GM23338 (cell line): ENCODE measurements around the gene SPN. TPM values are rescaled to one million over a fixed set of nuclear protein-coding genes. Genes with fewer than 3 reads are reported as not detected.
"Not testable (repeated sequence)": the region's sequence is repeated elsewhere in the genome, so short reads cannot be mapped to it uniquely, and the experiment has no call there.

Source experiments
- ATAC-seq: fragments of 200-7000 bp; cut with Tn5 transposase; 3 replicates; pipeline ENCODE4 v1.9.1; 2020
- DNase-seq: peaks from one replicate; pipeline ENCODE4 v3.0.0-alpha.2; 2015; ENCODE audit warnings: low spot score
- H2AFZ ChIP-seq: fragments of 200-600 bp; sonication (generic); 2 replicates; pipeline ENCODE4 v1.8.0; 2016; ENCODE audit warnings: antibody characterized with exemption, mild to moderate bottlenecking, moderate library complexity
- H3F3A ChIP-seq: fragments of 200-600 bp; sonication (generic); replicated peaks from 2 replicates; pipeline ENCODE4 v1.8.0; 2017; ENCODE audit warnings: antibody characterized with exemption, mixed run types, low read depth
- H3K27ac ChIP-seq: fragments of 200-600 bp; sonication (generic); 2 replicates; pipeline ENCODE4 v1.6.1; 2016; ENCODE audit warnings: low read depth
- H3K27me3 ChIP-seq: fragments of 200-600 bp; sonication (generic); 2 replicates; pipeline ENCODE4 v1.8.0; 2016; ENCODE audit warnings: mild to moderate bottlenecking, mixed run types, moderate library complexity; ENCODE audit not compliant: insufficient read depth
- H3K36me3 ChIP-seq: fragments of 200-600 bp; sonication (generic); 2 replicates; pipeline ENCODE4 v1.8.0; 2016; ENCODE audit warnings: mild to moderate bottlenecking; ENCODE audit not compliant: insufficient read depth
- H3K4me1 ChIP-seq: fragments of 200-600 bp; sonication (generic); 2 replicates; pipeline ENCODE4 v1.8.0; 2016; ENCODE audit warnings: mild to moderate bottlenecking, moderate library complexity; ENCODE audit not compliant: insufficient read depth
- H3K4me2 ChIP-seq: fragments of 200-600 bp; sonication (generic); 2 replicates; pipeline ENCODE4 v1.7.1; 2017; ENCODE audit warnings: mixed run types
- H3K4me3 ChIP-seq: fragments of 200-600 bp; sonication (generic); 2 replicates; pipeline ENCODE4 v1.6.1; 2016; ENCODE audit warnings: mixed run types
- H3K79me2 ChIP-seq: fragments of 200-600 bp; sonication (generic); replicated peaks from 2 replicates; pipeline ENCODE4 v1.8.0; 2017; ENCODE audit warnings: mild to moderate bottlenecking; ENCODE audit not compliant: insufficient read depth
- H3K9me2 ChIP-seq: fragments of 200-600 bp; sonication (generic); 2 replicates; pipeline ENCODE4 v1.8.0; 2017; ENCODE audit not compliant: insufficient read depth
- H4K20me1 ChIP-seq: fragments of 200-600 bp; sonication (generic); replicated peaks from 2 replicates; pipeline ENCODE4 v1.8.0; 2017; ENCODE audit warnings: mild to moderate bottlenecking; ENCODE audit not compliant: insufficient read depth
- H3K27ac Mint-ChIP-seq: 2 replicates; pipeline ENCODE4 v1.8.0; 2020; ENCODE audit warnings: inconsistent platforms, mild to moderate bottlenecking, moderate library complexity, mixed read lengths
- H3K27me3 Mint-ChIP-seq: 3 replicates; pipeline ENCODE4 v1.8.0; 2022; ENCODE audit warnings: low read depth, mild to moderate bottlenecking, moderate library complexity, mixed read lengths, inconsistent platforms; ENCODE audit not compliant: insufficient read depth, poor library complexity
- H3K36me3 Mint-ChIP-seq: 3 replicates; pipeline ENCODE4 v1.8.0; 2021; ENCODE audit warnings: low read depth, mild to moderate bottlenecking, inconsistent platforms, moderate library complexity, mixed read lengths
- H3K4me1 Mint-ChIP-seq: 3 replicates; pipeline ENCODE4 v1.8.0; 2020; ENCODE audit warnings: mild to moderate bottlenecking, inconsistent platforms, mixed read lengths
- H3K4me3 Mint-ChIP-seq: 3 replicates; pipeline ENCODE4 v1.8.0; 2021; ENCODE audit warnings: moderate library complexity, mild to moderate bottlenecking, inconsistent platforms, mixed read lengths
- H3K9me3 Mint-ChIP-seq: 3 replicates; pipeline ENCODE4 v1.8.0; 2020; ENCODE audit warnings: moderate library complexity, mild to moderate bottlenecking, inconsistent platforms, mixed read lengths
- EZH2 ChIP-seq: fragments of 200-600 bp; sonication (generic); IDR thresholded peaks from one replicate; pipeline ENCODE4 v1.8.0; 2017; ENCODE audit warnings: antibody characterized with exemption, mild to moderate bottlenecking, low read depth; ENCODE audit not compliant: unreplicated experiment
- NANOG ChIP-seq: IDR thresholded peaks from 2 replicates; pipeline ENCODE4 v1.6.1; 2016; ENCODE audit warnings: antibody characterized with exemption, borderline replicate concordance
- POLR2AphosphoS5 ChIP-seq: IDR thresholded peaks from 2 replicates; pipeline ENCODE4 v1.6.1; 2016; ENCODE audit warnings: antibody characterized with exemption, low read depth
- ZNF331 ChIP-seq: fragments of 250-450 bp; sonication (Bioruptor Pico); IDR thresholded peaks from 2 replicates; pipeline ENCODE4 v1.5.0; 2020; ENCODE audit warnings: low read depth, mild to moderate bottlenecking, moderate library complexity
- polyA plus RNA-seq: library from polyadenylated mRNA; unstranded; fragments of >200 nt; fragmentation: Nextera tagmentation; extraction: Ambion mirVana; gene quantifications from 2 replicates; pipeline ENCODE4 v1.2.1, GENCODE V29; 2016
- total RNA-seq: library from RNA; depleted of rRNA; stranded (reverse); fragments of >200 nt; shearing (Covaris generic); gene quantifications from 2 replicates; pipeline ENCODE4 v1.2.3, GENCODE V29; 2014
- TF ChIP-seq, protein P1 (sequence below): IDR thresholded peaks from one replicate; pipeline ENCODE4 v1.6.1; 2018; ENCODE audit warnings: antibody characterized with exemption; ENCODE audit not compliant: unreplicated experiment
- TF ChIP-seq, protein P2 (sequence below), 2 experiments: fragments of 200-600 bp in 1 of 2; sonication (generic) in 1 of 2; conservative IDR thresholded peaks; 2 replicates each; pipeline versions ENCODE4 v1.5.1 to v1.6.1; 2016 to 2017; ENCODE audit warnings: antibody characterized with exemption in 2 of 2, low read depth in 2 of 2, mild to moderate bottlenecking in 2 of 2, moderate library complexity in 1 of 2

The SPN gene
- total and polyA plus RNA-seq, 2 experiments from 2014 or later, result 0.52 to 2.3 TPM

DNA sequence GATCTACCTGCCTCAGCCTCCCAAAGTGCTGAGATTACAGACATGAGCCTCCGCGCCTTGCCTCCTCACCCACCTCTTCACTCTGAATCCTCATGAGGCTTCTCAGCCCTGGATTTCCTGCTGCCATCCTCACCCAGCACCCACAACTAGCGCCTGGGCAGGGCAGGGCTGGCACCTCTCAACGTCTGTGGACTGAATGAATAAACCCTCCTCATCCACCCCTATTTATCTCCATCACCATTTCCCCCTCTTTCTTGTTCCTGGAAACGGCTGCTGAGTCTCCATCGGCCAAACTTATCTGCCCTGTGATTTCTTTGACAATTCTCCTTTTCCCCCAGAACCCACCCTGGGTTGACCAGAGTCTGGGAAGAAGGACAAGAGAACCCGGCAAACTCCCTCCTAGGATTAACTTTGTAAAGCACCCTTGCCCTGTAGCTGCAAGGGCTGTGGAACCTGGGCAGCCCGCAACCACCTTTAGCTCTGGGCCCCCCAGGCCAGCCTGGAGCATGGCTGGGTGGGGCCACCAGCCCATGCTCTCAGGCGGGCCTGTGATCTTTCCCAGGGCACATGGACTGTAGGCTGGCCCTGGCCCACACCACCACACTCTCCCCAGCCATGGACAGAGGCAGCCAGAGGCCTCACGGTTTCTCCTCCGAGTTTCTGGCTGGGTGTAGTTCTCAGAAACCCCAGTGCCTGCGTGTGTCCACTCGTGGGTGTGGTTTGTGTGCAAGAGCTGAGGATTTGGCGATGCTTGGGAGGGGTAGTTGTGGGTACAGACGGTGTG, 2.4 kb downstream of the SPN start:
- peaks cover 13% of the 10 kb centered on the region; the same call in 1 of the 2 replicates for H3F3A ChIP-seq
- peak overlapping the region; percentile 97 for H2AFZ ChIP-seq
- Mint-ChIP-seq H3K4me3 (peak overlapping the region; percentile 2; the same call in 1 of the 3 replicates), H3K4me1 (peaks cover 37% of the 10 kb centered on the region), H3K27ac (no peak overlapping the region), H3K36me3 (no peaks in the 10 kb centered on the region), H3K9me3 (no peaks in the 10 kb centered on the region), H3K27me3 (peaks cover 9% of the 10 kb centered on the region)
- no peak overlapping the region for H3K4me3 ChIP-seq
- H3K27me3 ChIP-seq, result no peaks in the 10 kb centered on the region
- no peaks in the 10 kb centered on the region for H3K36me3 ChIP-seq
- H3K9me2 ChIP-seq, result no peaks in the 10 kb centered on the region
- no peaks in the 10 kb centered on the region for H4K20me1 ChIP-seq
- H3K4me1 ChIP-seq, result peaks cover 18% of the 10 kb centered on the region
- TF ChIP-seq ZNF331 (CRISPR knock-in tag), result no peak
- TF ChIP-seq NANOG, result no peak
- TF ChIP-seq, protein P1, sequence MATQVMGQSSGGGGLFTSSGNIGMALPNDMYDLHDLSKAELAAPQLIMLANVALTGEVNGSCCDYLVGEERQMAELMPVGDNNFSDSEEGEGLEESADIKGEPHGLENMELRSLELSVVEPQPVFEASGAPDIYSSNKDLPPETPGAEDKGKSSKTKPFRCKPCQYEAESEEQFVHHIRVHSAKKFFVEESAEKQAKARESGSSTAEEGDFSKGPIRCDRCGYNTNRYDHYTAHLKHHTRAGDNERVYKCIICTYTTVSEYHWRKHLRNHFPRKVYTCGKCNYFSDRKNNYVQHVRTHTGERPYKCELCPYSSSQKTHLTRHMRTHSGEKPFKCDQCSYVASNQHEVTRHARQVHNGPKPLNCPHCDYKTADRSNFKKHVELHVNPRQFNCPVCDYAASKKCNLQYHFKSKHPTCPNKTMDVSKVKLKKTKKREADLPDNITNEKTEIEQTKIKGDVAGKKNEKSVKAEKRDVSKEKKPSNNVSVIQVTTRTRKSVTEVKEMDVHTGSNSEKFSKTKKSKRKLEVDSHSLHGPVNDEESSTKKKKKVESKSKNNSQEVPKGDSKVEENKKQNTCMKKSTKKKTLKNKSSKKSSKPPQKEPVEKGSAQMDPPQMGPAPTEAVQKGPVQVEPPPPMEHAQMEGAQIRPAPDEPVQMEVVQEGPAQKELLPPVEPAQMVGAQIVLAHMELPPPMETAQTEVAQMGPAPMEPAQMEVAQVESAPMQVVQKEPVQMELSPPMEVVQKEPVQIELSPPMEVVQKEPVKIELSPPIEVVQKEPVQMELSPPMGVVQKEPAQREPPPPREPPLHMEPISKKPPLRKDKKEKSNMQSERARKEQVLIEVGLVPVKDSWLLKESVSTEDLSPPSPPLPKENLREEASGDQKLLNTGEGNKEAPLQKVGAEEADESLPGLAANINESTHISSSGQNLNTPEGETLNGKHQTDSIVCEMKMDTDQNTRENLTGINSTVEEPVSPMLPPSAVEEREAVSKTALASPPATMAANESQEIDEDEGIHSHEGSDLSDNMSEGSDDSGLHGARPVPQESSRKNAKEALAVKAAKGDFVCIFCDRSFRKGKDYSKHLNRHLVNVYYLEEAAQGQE, result no peak
- TF ChIP-seq EZH2, result no peak
- TF ChIP-seq, protein P2, sequence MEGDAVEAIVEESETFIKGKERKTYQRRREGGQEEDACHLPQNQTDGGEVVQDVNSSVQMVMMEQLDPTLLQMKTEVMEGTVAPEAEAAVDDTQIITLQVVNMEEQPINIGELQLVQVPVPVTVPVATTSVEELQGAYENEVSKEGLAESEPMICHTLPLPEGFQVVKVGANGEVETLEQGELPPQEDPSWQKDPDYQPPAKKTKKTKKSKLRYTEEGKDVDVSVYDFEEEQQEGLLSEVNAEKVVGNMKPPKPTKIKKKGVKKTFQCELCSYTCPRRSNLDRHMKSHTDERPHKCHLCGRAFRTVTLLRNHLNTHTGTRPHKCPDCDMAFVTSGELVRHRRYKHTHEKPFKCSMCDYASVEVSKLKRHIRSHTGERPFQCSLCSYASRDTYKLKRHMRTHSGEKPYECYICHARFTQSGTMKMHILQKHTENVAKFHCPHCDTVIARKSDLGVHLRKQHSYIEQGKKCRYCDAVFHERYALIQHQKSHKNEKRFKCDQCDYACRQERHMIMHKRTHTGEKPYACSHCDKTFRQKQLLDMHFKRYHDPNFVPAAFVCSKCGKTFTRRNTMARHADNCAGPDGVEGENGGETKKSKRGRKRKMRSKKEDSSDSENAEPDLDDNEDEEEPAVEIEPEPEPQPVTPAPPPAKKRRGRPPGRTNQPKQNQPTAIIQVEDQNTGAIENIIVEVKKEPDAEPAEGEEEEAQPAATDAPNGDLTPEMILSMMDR (conservative IDR thresholded peaks at IDR 0.05; ENCODE audit: low read depth in 2 of 2), result no peak
- TF ChIP-seq POLR2AphosphoS5, result no peak
- no peak overlapping the region for H3K27ac ChIP-seq
- H3K4me2 ChIP-seq, result peak overlapping the region; percentile 86; the same call in 1 of the 2 replicates
- DNase-seq (no peak), ATAC-seq (no peak; the same call in 2 of the 3 replicates)
- H3K79me2 ChIP-seq, result no peaks in the 10 kb centered on the region

DNA sequence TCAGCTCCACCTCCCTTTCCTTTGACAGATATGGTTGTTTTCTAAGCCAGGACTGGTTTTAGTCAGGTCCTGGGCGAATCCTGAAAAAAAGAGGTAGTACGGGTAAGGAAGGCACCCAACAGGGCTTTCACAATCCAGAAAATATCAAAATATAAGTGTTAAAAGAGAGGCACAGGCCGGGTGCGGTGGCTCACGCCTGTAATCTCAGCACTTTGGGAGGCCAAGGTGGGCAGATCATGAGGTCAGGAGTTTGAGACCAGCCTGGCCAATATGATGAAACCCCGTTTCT, 4.2 kb downstream of the SPN start:
- not testable (repeated sequence) for H3K9me2 ChIP-seq, H3K9me3 Mint-ChIP-seq, H3K36me3 Mint-ChIP-seq, ATAC-seq, H3K79me2 ChIP-seq, DNase-seq, H3K27me3 ChIP-seq, H3K36me3 ChIP-seq, H4K20me1 ChIP-seq
- peaks cover 37% of the 10 kb centered on the region for H3K4me1 Mint-ChIP-seq
- Histone ChIP-seq H3K4me2 (peak overlapping the region; percentile 86), H3K27ac (peak overlapping the region; percentile 95; the same call in 1 of the 2 replicates), H3K4me3 (peak overlapping the region; percentile 63), H2AFZ (peak overlapping the region; percentile 97), H3K4me1 (peaks cover 18% of the 10 kb centered on the region), H3F3A (peaks cover 13% of the 10 kb centered on the region; the same call in 1 of the 2 replicates)
- peak overlapping the region; percentile 67 for H3K4me3 Mint-ChIP-seq
- H3K27me3 Mint-ChIP-seq, result peaks cover 11% of the 10 kb centered on the region
- peak overlapping the region; percentile 63; the same call in 1 of the 2 replicates for H3K27ac Mint-ChIP-seq
